ENCODE results near the gene MAGOHB.

Gene MAGOHB

GRCh38 chr12:10557329-10557728 lies 56.1 kb downstream of the MAGOHB start:
- FAIRE-seq, result no peak
- no peak for DNase-seq (ENCODE audit: low spot score)

GRCh38 chr12:10554756-10555481 lies 58.5 kb downstream of the MAGOHB start:
- no peak for DNase-seq (ENCODE audit: low spot score)
- FAIRE-seq, result no peak

GRCh38 chr12:10554228-10554755 lies 59.1 kb downstream of the MAGOHB start:
- no peak for FAIRE-seq

More at GRCh38 chr12:10554228-10554755, 59.1 kb downstream of the MAGOHB start:
- DNase-seq (ENCODE audit: low spot score), result no peak

All from RCC 7860 (cell line).